Heart left ventricle (tissue), 16 donors: Measurements from ENCODE around the gene TXNDC16. TPM values are rescaled to one million over a fixed set of nuclear protein-coding genes. Genes with fewer than 3 reads are reported as not detected.
A peak's percentile ranks its signal among the peaks of the same experiment; 100 is the strongest.

Source experiments
- ATAC-seq, 4 donors: fragments of 200-7000 bp; cut with Tn5 transposase; one replicate each; pipeline ENCODE4 v1.9.1; 2020 to 2022; ENCODE audit warnings: moderate library complexity in 4 of 4, mild to moderate bottlenecking in 3 of 4, moderate number of reproducible peaks in 1 of 4
- DNase-seq, 5 donors: peaks; one replicate each; pipeline ENCODE4 v3.0.0-alpha.2; 2020
- H3K27ac ChIP-seq, 12 donors: fragments of 200-600 bp; sonication (generic) in 4 of 12; one replicate each; pipeline versions ENCODE4 v1.5.0 to v1.8.0; 2016 to 2022; ENCODE audit warnings: mild to moderate bottlenecking in 2 of 12
- H3K27me3 ChIP-seq, 9 donors: fragments of 200-600 bp; sonication (generic) in 2 of 9; one replicate each; pipeline versions ENCODE4 v1.5.1 to v1.8.0; 2016 to 2022; ENCODE audit warnings: mild to moderate bottlenecking in 3 of 9
- H3K36me3 ChIP-seq, 9 donors: fragments of 200-600 bp; sonication (generic) in 2 of 9; one replicate each; pipeline versions ENCODE4 v1.5.0 to v1.8.0; 2018 to 2022; ENCODE audit warnings: mild to moderate bottlenecking in 2 of 9
- H3K4me1 ChIP-seq, 12 donors: fragments of 200-600 bp; sonication (generic) in 4 of 12; one replicate each; pipeline versions ENCODE4 v1.5.0 to v1.8.0; 2016 to 2022; ENCODE audit warnings: mild to moderate bottlenecking in 3 of 12
- H3K4me3 ChIP-seq, 12 donors: fragments of 200-600 bp; sonication (generic) in 4 of 12; one replicate each; pipeline versions ENCODE4 v1.5.0 to v1.8.0; 2017 to 2022; ENCODE audit warnings: mild to moderate bottlenecking in 9 of 12, moderate library complexity in 4 of 12
- H3K9me3 ChIP-seq, 12 donors: fragments of 200-600 bp; sonication (generic) in 4 of 12; one replicate each; pipeline versions ENCODE4 v1.5.0 to v1.8.0; 2016 to 2022; ENCODE audit warnings: mild to moderate bottlenecking in 1 of 12
- CTCF ChIP-seq, 12 donors: fragments of 200-600 bp; sonication (generic) in 4 of 12; IDR thresholded peaks; one replicate each; pipeline versions ENCODE4 v1.5.0 to v1.8.0; 2018 to 2022; ENCODE audit warnings: antibody characterized with exemption in 12 of 12, mild to moderate bottlenecking in 5 of 12
- POLR2A ChIP-seq, 2 donors: fragments of 450-650 bp; IDR thresholded peaks; one replicate each; pipeline ENCODE4 v1.6.1; 2017; ENCODE audit warnings: antibody characterized with exemption in 2 of 2, mild to moderate bottlenecking in 2 of 2, moderate library complexity in 2 of 2
- WGBS, 4 donors: extraction: QIAGEN DNeasy Blood & Tissue Kit in 2 of 4; methylation state at CpG; one replicate each; pipeline versions ENCODE4 v1.1.5 to v1.1.7; 2013 to 2018; 5-methylcytosine and 5-hydroxymethylcytosine counted together
- intact Hi-C, 10 donors: fragments of 100-400 bp; cut with DNase I; formaldehyde crosslinking; loops; one replicate each; pipeline versions ENCODE4 v1.11.1 to v1.14.2; 2022
- polyA plus RNA-seq, 2 donors: library from polyadenylated mRNA; stranded (reverse); fragments of 200-250 nt; gene quantifications; one replicate each; pipeline ENCODE4 v1.2.3, GENCODE V29; 2013
- total RNA-seq, 9 donors: library from RNA; depleted of rRNA in 2 of 9; stranded (reverse); fragments of >200 nt in 2 of 9; fragmentation: NEBNext Ultra II Directional in 3 of 9; extraction: Animal tissue kit (Norgen Biotek cat#: 25700) in 3 of 9; gene quantifications; one replicate each; pipeline versions ENCODE4 v1.1.0 to v1.2.4, GENCODE V29; 2016 to 2023
- donor health status: ischemic (EF 13 %, LVEDD 7.1; RV severe dilation, severe dysfunction).
- donor health status: healthy with polysubstance abuse.
- donor health status: DM: no; HTN: yes; CAD: no.
- donor health status: DM: no; HTN: no; CAD: no.
- donor health status: ischemic (EF 25% LVEDD 6.9; RV normal size, moderate dysfunction).
- donor health status: ischemic (EF 25% LVEDD 5.7; RV mildly dilated, moderate dysfunction).
- donor health status: healthy.
- donor health status: DM: yes; HTN: yes; CAD: no.
- donor health status: ischemic (EF 35%, LVEDD 5.7; RV mildly dilated, moderate dysfunction).
- donor health status: nonischemic (EF 11% LVEDD 7.7; RV severe dilation, severe dysfunction).
- donor health status: DM: yes; HTN: yes; CAD: no.
- donor health status: PGD.
- donor health status: ischemic (EF 29% LVEDD 5.4; RV normal size, mild dysfunction).
- donor health status: nonischemic (EF 23%, LVEDD 6.1; RV moderate dilation, normal function).

The TXNDC16 gene
- total and polyA plus RNA-seq, 11 donors = 0.72 to 7.1 (median 3.9) TPM

GRCh38 chr14:52553671-52554575 is 1.6 kb upstream of the TXNDC16 start:
- Histone ChIP-seq H3K27ac (peak overlapping the region in 9 of 12 donors; percentile 66 to 96 (median 78)), H3K4me3 (peak overlapping the region; percentile 57 to 91 (median 78)), H3K36me3 (no peaks in the 10 kb centered on the region), H3K4me1 (peaks cover 0 to 30% (median 17%) of the 10 kb centered on the region in 12 donors), H3K9me3 (peaks cover 0 to 10% (median 0%) of the 10 kb centered on the region in 12 donors), H3K27me3 (no peaks in the 10 kb centered on the region)
- intact Hi-C loops = loop anchor here in 7 of 10 donors (2.0 to 10.0 kb wide), 6 partner anchors 138 to 238 kb away; partner anchors contain the start of genes ERO1A (in 3 of the 7), PSMC6 (in 3 of the 7) and GNPNAT1 (in 1 of the 7)
- TF ChIP-seq CTCF (IDR thresholded peaks at IDR 0.05) (no peak), POLR2A (IDR thresholded peaks at IDR 0.05) (no peak)
- 3 to 10% (median 4%) methylated on average over 9 to 22 of the region's 22 CpGs for WGBS, 4 donors
- DNase-seq (peak; percentile 87 to 92 (median 88)), ATAC-seq (peak in 2 of 4 donors; percentile 30 to 40)

GRCh38 chr14:52553002-52553670 is 831 bp upstream of the TXNDC16 start:
- TF ChIP-seq CTCF (IDR thresholded peaks at IDR 0.05) (no peak), POLR2A (IDR thresholded peaks at IDR 0.05) (no peak)
- 0 to 1% (median 0%) methylated on average over 35 to 69 of the region's 69 CpGs for WGBS, 4 donors

GRCh38 chr14:52551696-52552062 is 626 bp downstream of the TXNDC16 start:
- intact Hi-C loops = loop anchor here in 7 of 10 donors (2.0 to 10.0 kb wide), 6 partner anchors 141 to 241 kb away; partner anchors contain the start of genes ERO1A (in 3 of the 7), PSMC6 (in 3 of the 7) and GNPNAT1 (in 1 of the 7)
- H3K27me3 ChIP-seq = no peaks in the 10 kb centered on the region
- peak overlapping the region in 11 of 12 donors; percentile 53 to 92 (median 80) for H3K27ac ChIP-seq
- no peak for DNase-seq
- TF ChIP-seq POLR2A (IDR thresholded peaks at IDR 0.05) = no peak
- peak in 3 of 12 donors; percentile 11 to 30 (median 15) for TF ChIP-seq CTCF (IDR thresholded peaks at IDR 0.05)
- peak overlapping the region; percentile 64 to 91 (median 78) for H3K4me3 ChIP-seq
- H3K36me3 ChIP-seq = no peaks in the 10 kb centered on the region
- WGBS, 4 donors = 0 to 1% (median 0%) methylated on average over 8 of the region's 8 CpGs
- ATAC-seq = peak in 1 of 4 donors; percentile 25
- H3K4me1 ChIP-seq = peaks cover 0 to 34% (median 20%) of the 10 kb centered on the region in 12 donors
- no peaks in the 10 kb centered on the region for H3K9me3 ChIP-seq

More at GRCh38 chr14:52553002-52553670, 831 bp upstream of the TXNDC16 start:
- H3K9me3 ChIP-seq = peaks cover 0 to 2% (median 0%) of the 10 kb centered on the region in 12 donors
- DNase-seq = peak; percentile 20 to 67 (median 36)
- H3K27ac ChIP-seq = peak overlapping the region in 11 of 12 donors; percentile 66 to 96 (median 78)
- H3K4me1 ChIP-seq = peaks cover 0 to 30% (median 17%) of the 10 kb centered on the region in 12 donors
- H3K36me3 ChIP-seq = no peaks in the 10 kb centered on the region
- H3K4me3 ChIP-seq = peak overlapping the region; percentile 57 to 91 (median 78)
- ATAC-seq = peak in 1 of 4 donors; percentile 23
- intact Hi-C loops = loop anchor here in 7 of 10 donors (2.0 to 10.0 kb wide), 6 partner anchors 139 to 239 kb away; partner anchors contain the start of genes ERO1A (in 3 of the 7), PSMC6 (in 3 of the 7) and GNPNAT1 (in 1 of the 7)
- no peaks in the 10 kb centered on the region for H3K27me3 ChIP-seq
